ENCODE data around the gene PSENEN.
"Not testable (repeated sequence)": the region's sequence is repeated elsewhere in the genome, so short reads cannot be mapped to it uniquely, and the experiment has no call there.

The PSENEN gene

DNA sequence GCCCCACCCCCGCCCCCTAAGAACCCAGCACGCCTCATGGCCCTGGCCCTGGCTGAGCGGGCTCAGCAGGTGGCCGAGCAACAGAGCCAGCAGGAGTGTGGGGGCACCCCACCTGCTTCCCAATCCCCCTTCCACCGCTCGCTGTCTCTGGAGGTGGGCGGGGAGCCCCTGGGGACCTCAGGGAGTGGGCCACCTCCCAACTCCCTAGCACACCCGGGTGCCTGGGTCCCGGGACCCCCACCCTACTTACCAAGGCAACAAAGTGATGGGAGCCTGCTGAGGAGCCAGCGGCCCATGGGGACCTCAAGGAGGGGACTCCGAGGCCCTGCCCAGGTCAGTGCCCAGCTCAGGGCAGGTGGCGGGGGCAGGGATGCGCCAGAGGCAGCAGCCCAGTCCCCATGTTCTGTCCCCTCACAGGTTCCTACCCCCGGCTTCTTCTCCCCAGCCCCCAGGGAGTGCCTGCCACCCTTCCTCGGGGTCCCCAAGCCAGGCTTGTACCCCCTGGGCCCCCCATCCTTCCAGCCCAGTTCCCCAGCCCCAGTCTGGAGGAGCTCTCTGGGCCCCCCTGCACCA lies 41.9 kb downstream of the PSENEN start:
- DNase-seq (ENCODE audit: low read depth in 2 of 2, low spot score in 1 of 2), result no peak

DNA sequence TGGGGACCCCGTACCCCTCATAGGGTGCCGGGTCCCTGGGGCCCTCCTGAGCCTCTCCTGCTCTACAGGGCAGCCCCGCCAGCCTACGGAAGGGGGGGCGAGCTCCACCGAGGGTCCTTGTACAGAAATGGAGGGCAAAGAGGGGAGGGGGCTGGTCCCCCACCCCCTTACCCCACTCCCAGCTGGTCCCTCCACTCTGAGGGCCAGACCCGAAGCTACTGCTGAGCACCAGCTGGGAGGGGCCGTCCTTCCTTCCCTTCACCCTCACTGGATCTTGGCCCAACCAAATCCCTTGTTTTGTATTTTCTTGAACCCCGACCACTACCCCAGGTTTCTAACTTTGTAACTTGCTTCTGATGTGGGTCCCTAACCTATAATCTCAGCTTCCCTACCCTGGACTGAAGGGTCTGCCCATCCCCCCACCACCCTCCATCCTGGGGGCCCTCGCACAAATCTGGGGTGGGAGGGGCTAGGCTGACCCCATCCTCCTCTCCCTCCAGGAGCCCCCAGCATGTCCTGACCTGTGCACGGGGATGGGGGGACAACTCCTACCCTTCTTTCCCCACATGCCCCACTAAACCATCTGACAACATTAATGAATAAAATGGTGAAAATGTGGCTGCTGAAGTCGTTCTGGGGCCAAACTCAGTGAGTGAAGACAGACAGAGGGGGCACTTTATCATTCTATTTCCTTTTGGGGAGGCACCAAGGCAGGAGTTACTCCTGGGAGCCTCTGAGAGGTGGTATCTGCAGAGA lies 42.9 kb downstream of the PSENEN start:
- DNase-seq (ENCODE audit: low read depth in 2 of 2, low spot score in 1 of 2), result no peak

DNA sequence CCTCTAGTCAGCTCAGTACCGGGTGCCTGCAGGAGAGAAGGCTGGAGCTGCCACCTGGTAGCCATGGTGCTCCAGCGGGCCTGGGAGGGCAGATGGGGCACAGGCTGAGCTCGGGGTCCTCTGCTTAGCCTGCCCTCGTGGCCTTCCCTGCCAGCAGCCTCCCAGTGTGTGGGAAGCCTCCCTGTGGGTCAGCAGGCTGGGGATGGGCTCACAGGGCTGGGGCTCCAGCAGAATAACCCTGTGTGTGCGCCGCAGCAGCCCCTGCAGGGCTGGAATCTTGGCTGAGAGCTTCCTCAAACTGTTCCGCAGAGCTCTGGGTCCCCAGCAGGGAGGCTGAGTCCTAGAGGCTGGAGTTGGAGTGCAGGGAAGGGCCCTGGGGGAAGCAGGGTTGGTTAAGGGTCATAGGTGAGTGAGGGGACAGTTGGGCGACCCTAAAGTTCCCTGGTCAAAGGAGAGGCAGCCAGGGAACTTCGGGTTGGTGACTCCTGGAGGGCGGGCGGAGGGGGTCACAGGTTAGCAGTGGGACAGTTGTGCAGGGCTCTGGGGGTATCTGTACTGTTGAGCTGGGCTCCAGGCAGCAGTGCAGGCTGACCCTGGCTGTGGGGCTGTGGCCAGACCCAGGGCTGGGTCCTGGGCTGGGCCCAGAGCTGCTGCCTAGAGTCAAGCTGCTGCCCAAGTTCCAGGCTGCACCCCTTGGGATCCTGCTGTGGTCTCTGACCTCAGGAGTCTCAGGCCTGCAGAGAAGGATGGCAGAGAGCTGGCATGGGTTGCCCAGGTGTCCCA lies 43.9 kb downstream of the PSENEN start:
- no peak for DNase-seq (ENCODE audit: low read depth in 2 of 2, low spot score in 1 of 2)

DNA sequence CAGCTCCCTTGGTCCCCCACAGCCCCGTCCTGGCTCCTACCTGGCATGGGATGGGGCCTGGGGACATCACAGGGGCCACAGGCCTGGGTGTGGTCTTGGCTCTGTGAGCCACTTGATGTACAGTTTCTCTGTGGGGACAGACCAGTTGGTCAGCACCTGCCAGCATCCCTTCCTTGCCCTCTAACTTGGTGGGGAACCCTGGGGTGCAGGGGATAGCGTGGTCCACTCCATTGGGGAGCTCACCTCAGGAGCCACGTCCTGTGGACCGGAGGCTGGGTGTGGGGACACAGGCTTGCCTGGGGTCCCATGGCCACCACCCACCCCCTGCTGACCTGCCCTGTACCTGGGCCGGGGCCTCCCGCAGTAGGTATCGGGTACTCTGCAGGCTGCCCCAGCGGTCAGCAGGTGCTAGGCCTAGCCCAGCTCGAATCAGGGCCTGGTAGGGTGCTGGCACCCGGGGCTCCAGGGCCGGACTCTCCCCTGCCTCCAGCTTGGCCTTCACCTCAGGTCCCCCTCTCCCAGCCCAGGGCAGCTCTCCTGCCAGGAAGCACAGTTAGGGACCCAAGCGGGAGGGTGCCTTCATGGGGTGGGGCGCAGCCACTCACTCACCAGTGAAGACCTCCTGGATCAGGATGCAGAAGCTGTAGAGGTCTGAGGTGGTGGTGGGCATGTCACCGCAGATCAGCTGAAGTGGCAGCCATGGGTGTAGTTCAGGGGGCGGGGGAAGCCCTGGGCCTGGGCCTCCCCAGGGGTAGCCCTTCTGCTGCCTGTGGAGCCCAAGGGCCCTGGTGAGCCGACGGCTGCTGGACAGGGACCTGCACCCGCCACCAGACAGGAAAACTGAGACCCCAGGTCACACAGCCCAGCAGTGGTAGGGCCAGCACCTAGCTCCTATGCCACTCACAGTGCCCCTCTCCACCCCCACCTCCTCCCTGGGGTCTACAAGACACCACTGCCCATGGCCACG lies 44.8 kb downstream of the PSENEN start:
- no peak for DNase-seq (ENCODE audit: low read depth in 2 of 2, low spot score in 1 of 2)

DNA sequence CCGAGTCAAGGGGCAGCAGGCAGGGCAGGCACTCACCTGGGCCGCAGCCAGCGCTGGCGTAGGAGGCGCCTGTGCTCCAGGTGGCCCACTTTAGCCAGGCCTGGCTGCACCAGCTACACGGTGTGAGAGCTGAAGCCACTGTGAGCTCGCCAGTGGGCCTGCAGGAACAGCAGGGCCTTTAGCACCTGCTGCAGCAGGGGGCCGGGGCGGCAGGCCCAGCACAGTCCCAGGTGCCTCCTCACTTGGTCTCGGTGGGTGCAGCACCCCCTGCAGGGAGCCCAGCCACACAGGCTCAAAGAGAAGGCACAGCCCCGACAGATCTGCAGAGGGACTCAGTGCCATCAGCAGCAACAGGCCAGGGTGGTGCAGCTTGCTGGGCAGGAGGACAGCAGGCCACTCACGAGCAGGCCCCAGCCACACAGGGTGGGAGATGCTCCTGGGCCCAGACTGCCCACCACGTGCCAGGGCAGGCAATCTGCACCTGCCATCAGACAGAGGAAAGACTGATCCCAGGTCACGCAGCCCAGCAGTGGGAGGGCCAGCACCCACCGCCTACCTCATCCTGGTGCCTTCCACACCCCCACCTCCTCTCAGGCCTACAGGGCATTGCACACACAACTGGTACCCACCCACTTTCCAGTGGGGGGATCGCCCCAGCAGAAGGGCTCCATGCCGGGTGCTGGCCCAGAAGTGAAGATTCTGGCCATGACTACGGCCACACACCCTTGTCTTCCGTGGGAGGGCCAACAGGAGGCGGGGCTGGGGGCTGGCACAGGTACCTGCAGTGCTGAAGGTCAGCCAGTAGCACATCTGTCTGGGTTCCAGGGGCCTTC lies 45.7 kb downstream of the PSENEN start:
- no peak for DNase-seq (ENCODE audit: low read depth in 2 of 2, low spot score in 1 of 2)

DNA sequence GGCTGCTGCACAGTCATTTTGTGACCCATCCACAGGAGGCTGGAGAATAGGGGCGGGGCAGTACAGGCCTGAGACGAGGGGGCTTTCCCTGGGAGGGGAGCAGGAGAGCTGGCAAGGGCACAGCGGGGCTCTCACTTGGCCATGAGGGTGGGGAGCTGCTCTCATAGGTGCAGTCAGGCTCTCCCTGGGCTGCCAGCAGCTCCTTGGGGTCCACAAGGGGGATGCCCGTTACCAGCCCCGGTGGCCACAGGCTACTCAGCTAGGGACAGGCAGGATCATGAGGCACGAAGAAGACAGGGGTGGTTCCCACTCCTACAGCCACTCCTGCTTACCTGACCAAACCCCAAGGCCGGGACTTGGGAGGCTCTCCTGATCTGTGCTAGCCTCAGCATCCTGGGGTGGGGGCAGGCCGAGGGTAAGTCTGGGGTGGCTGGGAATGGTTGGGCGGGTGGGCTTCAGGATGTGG lies 46.4 kb downstream of the PSENEN start:
- no peak for DNase-seq (ENCODE audit: low read depth in 2 of 2, low spot score in 1 of 2)

DNA sequence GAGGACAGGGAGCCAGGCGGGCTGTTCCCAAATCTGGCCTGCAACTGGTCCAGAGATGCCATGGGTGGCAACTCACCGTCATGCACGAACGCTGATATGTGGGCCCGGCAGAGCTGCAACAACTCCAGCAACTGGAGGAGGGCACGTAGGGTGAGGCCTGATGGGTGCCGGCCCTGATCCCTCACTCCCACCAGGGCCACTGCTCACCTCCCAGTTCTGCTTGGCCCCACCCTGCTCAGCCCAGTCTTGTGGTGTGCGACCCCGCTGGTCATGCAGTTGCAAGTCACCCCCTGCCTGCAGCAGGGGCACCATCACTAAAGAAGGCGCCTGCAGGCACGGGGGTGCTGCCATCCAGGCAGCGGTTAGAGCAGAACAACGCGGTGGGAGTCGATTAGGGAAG lies 46.9 kb downstream of the PSENEN start:
- DNase-seq (ENCODE audit: low read depth in 2 of 2, low spot score in 1 of 2), result no peak

DNA sequence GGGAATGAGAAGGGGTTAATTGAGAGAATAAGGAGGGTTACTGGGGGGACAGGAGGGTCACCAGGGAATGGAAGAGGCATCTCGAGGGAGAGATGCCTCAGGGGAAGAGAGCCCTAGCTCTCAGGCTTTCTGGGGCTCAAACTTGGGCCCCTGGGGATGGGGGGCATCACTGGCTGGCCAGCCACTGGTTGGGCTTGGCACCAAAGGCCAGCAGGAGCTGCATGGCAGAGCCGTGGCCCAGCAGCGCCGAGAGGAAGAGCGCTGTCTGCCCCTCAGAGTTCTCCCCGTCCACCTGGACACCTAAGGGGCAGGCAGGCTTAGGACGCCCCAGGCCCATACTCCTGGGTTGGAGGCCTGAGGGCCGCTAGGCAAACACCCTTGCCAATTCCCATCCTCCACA lies 47.4 kb downstream of the PSENEN start:
- DNase-seq (ENCODE audit: low read depth in 2 of 2, low spot score in 1 of 2), result no peak

DNA sequence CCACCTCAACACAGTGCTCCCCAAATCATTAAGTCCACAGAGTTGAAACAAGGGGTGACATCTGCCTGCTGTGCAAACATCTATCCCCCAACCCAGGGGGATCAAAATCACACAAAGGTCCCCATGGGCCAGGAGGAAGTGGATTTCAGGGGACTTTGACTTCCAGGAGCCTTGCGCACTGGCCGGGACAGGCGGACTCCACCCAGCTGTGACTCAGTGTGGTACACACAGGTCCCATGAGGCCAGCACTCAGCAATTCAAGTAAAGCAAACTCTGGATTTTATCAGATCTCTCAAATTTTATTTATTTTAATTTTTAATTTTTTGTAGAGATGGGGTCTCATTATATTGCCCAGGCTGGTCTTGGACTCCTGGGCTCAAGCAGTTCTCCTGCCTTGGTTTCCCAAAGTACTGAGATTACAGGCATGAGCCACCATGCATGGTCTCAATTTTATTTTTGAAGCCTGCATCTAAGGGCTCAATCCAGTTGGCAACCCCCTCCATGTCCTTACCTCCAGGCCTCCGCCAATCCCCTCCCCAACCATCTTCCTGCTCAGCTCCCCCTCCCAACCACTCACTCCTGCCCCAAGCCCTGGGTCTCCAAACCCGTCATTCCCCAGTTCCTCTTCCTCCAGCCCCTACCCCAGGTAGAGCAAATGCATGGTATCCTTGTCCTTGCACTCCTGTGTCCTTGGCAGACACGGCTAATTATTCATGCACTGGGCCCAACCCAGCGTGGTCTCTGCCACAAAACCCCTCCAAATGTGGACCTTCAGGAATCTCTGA lies 48.1 kb downstream of the PSENEN start:
- no peak for DNase-seq (ENCODE audit: low read depth in 2 of 2, low spot score in 1 of 2)

DNA sequence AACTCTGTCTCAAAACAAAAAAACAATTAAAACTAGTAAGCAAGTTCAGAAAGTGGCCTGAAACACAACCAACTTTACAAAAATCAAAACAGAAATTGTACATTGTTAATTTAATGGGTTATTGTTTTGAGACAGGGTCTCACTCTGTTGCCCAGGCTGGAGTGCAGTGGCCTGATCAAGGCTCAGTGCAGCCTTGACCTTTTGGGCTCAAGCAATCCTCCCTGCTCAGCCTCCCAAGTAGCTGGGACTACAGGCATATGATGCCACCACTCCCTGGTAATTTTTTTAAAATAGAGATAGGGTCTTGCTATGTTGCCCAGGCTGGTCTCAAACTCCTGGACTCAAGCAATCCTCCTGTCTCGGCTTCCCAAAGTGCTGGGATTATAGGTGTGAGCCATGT lies 50.1 kb downstream of the PSENEN start:
- not testable (repeated sequence) for DNase-seq (ENCODE audit: low read depth in 2 of 2, low spot score in 1 of 2)

Data from stimulated activated CD8-positive, alpha-beta memory T cell treated with anti-CD3 and anti-CD28 coated beads, Interleukin-4, amount 100 ng/mL, for 1 hour (primary cell).